ENCODE data around the gene FYCO1. TPM values are rescaled to one million over a fixed set of nuclear protein-coding genes. Genes with fewer than 3 reads are reported as not detected.

FYCO1 gene
- polyA plus RNA-seq, 1 experiment, result 14.2 TPM

GRCh38 chr3:45878124-45878523, 117.5 kb downstream of the FYCO1 start:
- ChIA-PET CTCF (no interaction called here), POLR2A (no interaction called here)
- Histone ChIP-seq H3K36me3 (ENCODE audit: control insufficient read depth, insufficient read depth, low read length) (no peaks in the 10 kb centered on the region), H3K4me3 (ENCODE audit: low read depth, low read length) (no peak overlapping the region), H3K27me3 (ENCODE audit: control insufficient read depth, insufficient read depth, low read length) (peaks cover 6% of the 10 kb centered on the region)
- TF ChIP-seq CTCF (IDR thresholded peaks at IDR 0.05; ENCODE audit: insufficient read depth, low read depth, low read length), result no peak
- DNase-seq (ENCODE audit: low read depth), result no peak

- DNase-seq (ENCODE audit: low read depth), result no peak
- H3K4me3 ChIP-seq (ENCODE audit: low read depth, low read length), result no peak overlapping the region
- POLR2A ChIA-PET, result no interaction called here
- peaks cover 6% of the 10 kb centered on the region for H3K27me3 ChIP-seq (ENCODE audit: control insufficient read depth, insufficient read depth, low read length)
- H3K36me3 ChIP-seq (ENCODE audit: control insufficient read depth, insufficient read depth, low read length), result no peaks in the 10 kb centered on the region
- CTCF ChIA-PET, result interaction anchor here (2.0 kb wide), 1 partner anchor 9 kb away, joined by 7 read pairs; no protein-coding TSS in a partner anchor
- TF ChIP-seq CTCF (IDR thresholded peaks at IDR 0.05; ENCODE audit: insufficient read depth, low read depth, low read length), result no peak
Measured at GRCh38 chr3:45874677-45875346, 120.8 kb downstream of the FYCO1 start.

- ChIA-PET POLR2A (interaction anchor here (0.5 kb wide), 1 partner anchor 592 kb away, joined by 11 read pairs; no protein-coding TSS in a partner anchor), CTCF (interaction anchor here (1.2 kb wide), 1 partner anchor 9 kb away, joined by 3 read pairs; no protein-coding TSS in a partner anchor)
- H3K27me3 ChIP-seq (ENCODE audit: control insufficient read depth, insufficient read depth, low read length), result peaks cover 10% of the 10 kb centered on the region
- DNase-seq (ENCODE audit: low read depth), result no peak
- no peak for TF ChIP-seq CTCF (IDR thresholded peaks at IDR 0.05; ENCODE audit: insufficient read depth, low read depth, low read length)
- no peak overlapping the region for H3K4me3 ChIP-seq (ENCODE audit: low read depth, low read length)
- H3K36me3 ChIP-seq (ENCODE audit: control insufficient read depth, insufficient read depth, low read length), result no peaks in the 10 kb centered on the region
Measured at GRCh38 chr3:45873638-45874037, 122.0 kb downstream of the FYCO1 start.

- ChIA-PET POLR2A (no interaction called here), CTCF (interaction anchor here (1.2 kb wide), 1 partner anchor 8 kb away, joined by 3 read pairs; no protein-coding TSS in a partner anchor)
- Histone ChIP-seq H3K4me3 (ENCODE audit: low read depth, low read length) (no peak overlapping the region), H3K36me3 (ENCODE audit: control insufficient read depth, insufficient read depth, low read length) (no peaks in the 10 kb centered on the region), H3K27me3 (ENCODE audit: control insufficient read depth, insufficient read depth, low read length) (peaks cover 10% of the 10 kb centered on the region)
- no peak for DNase-seq (ENCODE audit: low read depth)
- TF ChIP-seq CTCF (IDR thresholded peaks at IDR 0.05; ENCODE audit: insufficient read depth, low read depth, low read length), result no peak
Measured at GRCh38 chr3:45873036-45873435, 122.6 kb downstream of the FYCO1 start.

- H3K36me3 ChIP-seq (ENCODE audit: control insufficient read depth, insufficient read depth, low read length), result no peaks in the 10 kb centered on the region
- TF ChIP-seq CTCF (IDR thresholded peaks at IDR 0.05; ENCODE audit: insufficient read depth, low read depth, low read length), result no peak
- peaks cover 10% of the 10 kb centered on the region for H3K27me3 ChIP-seq (ENCODE audit: control insufficient read depth, insufficient read depth, low read length)
- DNase-seq (ENCODE audit: low read depth), result no peak
- no peak overlapping the region for H3K4me3 ChIP-seq (ENCODE audit: low read depth, low read length)
- CTCF ChIA-PET, result interaction anchor here (1.2 kb wide), 1 partner anchor 8 kb away, joined by 3 read pairs; no protein-coding TSS in a partner anchor
- POLR2A ChIA-PET, result no interaction called here
Measured at GRCh38 chr3:45872569-45872968, 123.1 kb downstream of the FYCO1 start.

All from BJ (cell line).